ENCODE data around the gene GPC3.

DNA sequence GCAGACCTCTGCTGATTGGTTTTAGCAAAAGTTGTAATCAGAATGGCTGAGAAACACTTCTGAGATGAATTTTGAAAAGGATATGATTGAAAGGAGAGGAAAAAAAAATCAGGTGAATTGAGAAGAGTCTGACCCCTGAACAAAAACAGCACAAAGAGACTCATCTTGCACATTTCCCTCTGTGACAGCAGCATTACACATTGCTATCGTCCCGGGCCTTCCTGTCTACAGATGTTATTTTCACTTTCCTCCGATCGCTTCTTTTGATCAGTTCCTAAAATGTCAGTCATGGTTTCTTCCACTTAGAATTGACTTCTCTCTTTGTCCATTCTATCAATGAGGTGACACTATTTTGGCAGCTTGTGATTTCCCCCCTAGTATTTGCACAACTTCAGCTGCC lies 262.6 kb downstream of the GPC3 start:
- TF ChIP-seq, protein P1, sequence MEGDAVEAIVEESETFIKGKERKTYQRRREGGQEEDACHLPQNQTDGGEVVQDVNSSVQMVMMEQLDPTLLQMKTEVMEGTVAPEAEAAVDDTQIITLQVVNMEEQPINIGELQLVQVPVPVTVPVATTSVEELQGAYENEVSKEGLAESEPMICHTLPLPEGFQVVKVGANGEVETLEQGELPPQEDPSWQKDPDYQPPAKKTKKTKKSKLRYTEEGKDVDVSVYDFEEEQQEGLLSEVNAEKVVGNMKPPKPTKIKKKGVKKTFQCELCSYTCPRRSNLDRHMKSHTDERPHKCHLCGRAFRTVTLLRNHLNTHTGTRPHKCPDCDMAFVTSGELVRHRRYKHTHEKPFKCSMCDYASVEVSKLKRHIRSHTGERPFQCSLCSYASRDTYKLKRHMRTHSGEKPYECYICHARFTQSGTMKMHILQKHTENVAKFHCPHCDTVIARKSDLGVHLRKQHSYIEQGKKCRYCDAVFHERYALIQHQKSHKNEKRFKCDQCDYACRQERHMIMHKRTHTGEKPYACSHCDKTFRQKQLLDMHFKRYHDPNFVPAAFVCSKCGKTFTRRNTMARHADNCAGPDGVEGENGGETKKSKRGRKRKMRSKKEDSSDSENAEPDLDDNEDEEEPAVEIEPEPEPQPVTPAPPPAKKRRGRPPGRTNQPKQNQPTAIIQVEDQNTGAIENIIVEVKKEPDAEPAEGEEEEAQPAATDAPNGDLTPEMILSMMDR (IDR thresholded peaks at IDR 0.05): no peak
- no peak for TF ChIP-seq POLR2AphosphoS5 (IDR thresholded peaks at IDR 0.05)
